Activated T-cell treated with anti-CD3 and anti-CD28 coated beads, Interleukin-2, amount 50 U/mL, for 4 hours (primary cell): ENCODE measurements around the gene PCA3. TPM values are rescaled to one million over a fixed set of nuclear protein-coding genes. Genes with fewer than 3 reads are reported as not detected.
A peak's percentile ranks its signal among the peaks of the same experiment; 100 is the strongest.

Experiments used
- ATAC-seq, 2 donors: fragments of 200-7000 bp; cut with Tn5 transposase; one replicate each; pipeline ENCODE4 v1.10.0; 2021
- DNase-seq: peaks from one replicate; pipeline ENCODE4 v3.0.0-alpha.2; 2020
- H3K27me3 Mint-ChIP-seq: one replicate; pipeline ENCODE4 v1.8.0; 2021; ENCODE audit warnings: low read depth, mixed read lengths
- H3K36me3 Mint-ChIP-seq: one replicate; pipeline ENCODE4 v1.8.0; 2022; ENCODE audit warnings: mixed read lengths; ENCODE audit not compliant: insufficient read depth
- H3K4me1 Mint-ChIP-seq: one replicate; pipeline ENCODE4 v1.8.0; 2021; ENCODE audit warnings: low read depth, mixed read lengths
- H3K4me3 Mint-ChIP-seq: one replicate; pipeline ENCODE4 v1.8.0; 2021; ENCODE audit warnings: mild to moderate bottlenecking, moderate library complexity, mixed read lengths
- H3K9me3 Mint-ChIP-seq: one replicate; pipeline ENCODE4 v1.8.0; 2021; ENCODE audit warnings: mixed read lengths
- total RNA-seq, 3 donors: library from RNA; stranded (reverse); gene quantifications; one replicate each; pipeline ENCODE4 v1.2.1, GENCODE V29; 2021

Gene PCA3
- total RNA-seq, 3 donors from 2014 or later = not detected

GRCh38 chr9:76785501-76785900, 21.3 kb downstream of the PCA3 start:
- no peaks in the 10 kb centered on the region for H3K36me3 Mint-ChIP-seq
- no peak for ATAC-seq
- peaks cover 2% of the 10 kb centered on the region for H3K27me3 Mint-ChIP-seq
- no peak overlapping the region for H3K4me3 Mint-ChIP-seq
- H3K4me1 Mint-ChIP-seq = no peaks in the 10 kb centered on the region
- DNase-seq = no peak
- H3K9me3 Mint-ChIP-seq = no peaks in the 10 kb centered on the region

GRCh38 chr9:76787677-76788076, 23.4 kb downstream of the PCA3 start:
- Mint-ChIP-seq H3K9me3 (no peaks in the 10 kb centered on the region), H3K4me1 (no peaks in the 10 kb centered on the region), H3K27me3 (peaks cover 2% of the 10 kb centered on the region), H3K4me3 (no peak overlapping the region), H3K36me3 (no peaks in the 10 kb centered on the region)
- DNase-seq (no peak), ATAC-seq (no peak)

- DNase-seq (no peak), ATAC-seq (no peak)
- Mint-ChIP-seq H3K27me3 (peaks cover 2% of the 10 kb centered on the region), H3K9me3 (no peaks in the 10 kb centered on the region), H3K4me3 (no peak overlapping the region), H3K4me1 (no peaks in the 10 kb centered on the region), H3K36me3 (no peaks in the 10 kb centered on the region)
Observed at GRCh38 chr9:76789840-76790239, 25.6 kb downstream of the PCA3 start.

GRCh38 chr9:76793784-76794431, 29.7 kb downstream of the PCA3 start:
- DNase-seq (no peak), ATAC-seq (no peak)
- H3K27me3 Mint-ChIP-seq = peaks cover 3% of the 10 kb centered on the region
- no peaks in the 10 kb centered on the region for H3K4me1 Mint-ChIP-seq
- H3K36me3 Mint-ChIP-seq = no peaks in the 10 kb centered on the region
- H3K4me3 Mint-ChIP-seq = no peak overlapping the region
- no peaks in the 10 kb centered on the region for H3K9me3 Mint-ChIP-seq

- Mint-ChIP-seq H3K9me3 (no peaks in the 10 kb centered on the region), H3K4me1 (no peaks in the 10 kb centered on the region), H3K36me3 (no peaks in the 10 kb centered on the region), H3K4me3 (no peak overlapping the region), H3K27me3 (peaks cover 3% of the 10 kb centered on the region)
- no peak for DNase-seq
- no peak for ATAC-seq
Observed at GRCh38 chr9:76796296-76796695, 32.1 kb downstream of the PCA3 start.

- H3K9me3 Mint-ChIP-seq = no peaks in the 10 kb centered on the region
Observed at GRCh38 chr9:76798527-76798926, 34.3 kb downstream of the PCA3 start.

GRCh38 chr9:76799473-76799872, 35.2 kb downstream of the PCA3 start:
- H3K4me1 Mint-ChIP-seq = no peaks in the 10 kb centered on the region
- ATAC-seq (no peak), DNase-seq (no peak)
- H3K9me3 Mint-ChIP-seq = no peaks in the 10 kb centered on the region
- H3K27me3 Mint-ChIP-seq = peaks cover 3% of the 10 kb centered on the region
- H3K36me3 Mint-ChIP-seq = no peaks in the 10 kb centered on the region
- H3K4me3 Mint-ChIP-seq = no peak overlapping the region

More at GRCh38 chr9:76798527-76798926, 34.3 kb downstream of the PCA3 start:
- H3K4me1 Mint-ChIP-seq = no peaks in the 10 kb centered on the region
- ATAC-seq = no peak
- peaks cover 3% of the 10 kb centered on the region for H3K27me3 Mint-ChIP-seq
- H3K36me3 Mint-ChIP-seq = no peaks in the 10 kb centered on the region
- DNase-seq = no peak
- H3K4me3 Mint-ChIP-seq = no peak overlapping the region

GRCh38 chr9:76800901-76801300, 36.7 kb downstream of the PCA3 start:
- Mint-ChIP-seq H3K4me3 (no peak overlapping the region), H3K36me3 (no peaks in the 10 kb centered on the region), H3K27me3 (peaks cover 3% of the 10 kb centered on the region), H3K9me3 (no peaks in the 10 kb centered on the region), H3K4me1 (no peaks in the 10 kb centered on the region)
- DNase-seq (no peak), ATAC-seq (no peak)

- Mint-ChIP-seq H3K4me3 (no peak overlapping the region), H3K4me1 (no peaks in the 10 kb centered on the region), H3K9me3 (no peaks in the 10 kb centered on the region), H3K27me3 (peaks cover 2% of the 10 kb centered on the region), H3K36me3 (no peaks in the 10 kb centered on the region)
- ATAC-seq = no peak
- DNase-seq = no peak
Observed at GRCh38 chr9:76803083-76803482, 38.8 kb downstream of the PCA3 start.

GRCh38 chr9:76803762-76804161, 39.5 kb downstream of the PCA3 start:
- no peaks in the 10 kb centered on the region for H3K9me3 Mint-ChIP-seq
- H3K36me3 Mint-ChIP-seq = no peaks in the 10 kb centered on the region
- no peak for ATAC-seq

GRCh38 chr9:76808636-76809035, 44.4 kb downstream of the PCA3 start:
- no peak for ATAC-seq
- Mint-ChIP-seq H3K36me3 (no peaks in the 10 kb centered on the region), H3K27me3 (peaks cover 18% of the 10 kb centered on the region)

More at GRCh38 chr9:76803762-76804161, 39.5 kb downstream of the PCA3 start:
- DNase-seq = no peak
- H3K4me1 Mint-ChIP-seq = no peaks in the 10 kb centered on the region
- H3K27me3 Mint-ChIP-seq = peaks cover 6% of the 10 kb centered on the region
- H3K4me3 Mint-ChIP-seq = no peak overlapping the region

GRCh38 chr9:76810377-76810957, 46.2 kb downstream of the PCA3 start:
- no peaks in the 10 kb centered on the region for H3K9me3 Mint-ChIP-seq
- H3K36me3 Mint-ChIP-seq = no peaks in the 10 kb centered on the region
- H3K27me3 Mint-ChIP-seq = peaks cover 26% of the 10 kb centered on the region
- H3K4me1 Mint-ChIP-seq = no peaks in the 10 kb centered on the region
- no peak for DNase-seq
- peak in 1 of 2 donors; percentile 21 for ATAC-seq
- no peak overlapping the region for H3K4me3 Mint-ChIP-seq

More at GRCh38 chr9:76808636-76809035, 44.4 kb downstream of the PCA3 start:
- DNase-seq = no peak
- Mint-ChIP-seq H3K4me3 (no peak overlapping the region), H3K9me3 (no peaks in the 10 kb centered on the region), H3K4me1 (no peaks in the 10 kb centered on the region)

- ATAC-seq = no peak
- no peak for DNase-seq
- Mint-ChIP-seq H3K4me3 (no peak overlapping the region), H3K9me3 (no peaks in the 10 kb centered on the region), H3K27me3 (peaks cover 26% of the 10 kb centered on the region), H3K36me3 (no peaks in the 10 kb centered on the region), H3K4me1 (no peaks in the 10 kb centered on the region)
Observed at GRCh38 chr9:76812591-76812990, 48.4 kb downstream of the PCA3 start.

- no peak for DNase-seq
- Mint-ChIP-seq H3K4me3 (no peak overlapping the region), H3K36me3 (no peaks in the 10 kb centered on the region)
Observed at GRCh38 chr9:76817489-76817888, 53.3 kb downstream of the PCA3 start.

GRCh38 chr9:76818271-76818670, 54.0 kb downstream of the PCA3 start:
- Mint-ChIP-seq H3K9me3 (no peaks in the 10 kb centered on the region), H3K36me3 (no peaks in the 10 kb centered on the region), H3K27me3 (peaks cover 12% of the 10 kb centered on the region), H3K4me1 (no peaks in the 10 kb centered on the region), H3K4me3 (no peak overlapping the region)
- ATAC-seq (no peak), DNase-seq (no peak)

More at GRCh38 chr9:76817489-76817888, 53.3 kb downstream of the PCA3 start:
- ATAC-seq = no peak
- no peaks in the 10 kb centered on the region for H3K4me1 Mint-ChIP-seq
- H3K27me3 Mint-ChIP-seq = peaks cover 13% of the 10 kb centered on the region
- H3K9me3 Mint-ChIP-seq = no peaks in the 10 kb centered on the region
